Measurements from ENCODE around the gene ANKRD28.

Gene ANKRD28

GRCh38 chr3:15805756-15806266, 8.0 kb upstream of the ANKRD28 start:
- Histone ChIP-seq H3K9ac (ENCODE audit: low read length) (peak overlapping the region; percentile 90), H3K27ac (ENCODE audit: low read length, poor library complexity, severe bottlenecking) (no peak overlapping the region)
- 90% methylated on average over 2 of the region's 7 CpGs for WGBS

GRCh38 chr3:15804553-15805095, 6.8 kb upstream of the ANKRD28 start:
- no peak overlapping the region for H3K4me2 ChIP-seq (ENCODE audit: low read length, poor library complexity, severe bottlenecking)
- no peak overlapping the region for H4K8ac ChIP-seq (ENCODE audit: low read length)
- no peak overlapping the region for H2BK12ac ChIP-seq (ENCODE audit: low read length in 2 of 2)
- no peak for DNase-seq
- H3K27me3 ChIP-seq (ENCODE audit: control insufficient read depth in 1 of 2, insufficient read depth in 1 of 2, low read length in 2 of 2): no peaks in the 10 kb centered on the region
- H3K14ac ChIP-seq (ENCODE audit: low read length in 2 of 2): no peak overlapping the region
- H2BK120ac ChIP-seq (ENCODE audit: low read depth, low read length): no peak overlapping the region
- H3K4me3 ChIP-seq (ENCODE audit: insufficient read depth in 1 of 2, low read depth in 1 of 2, low read length in 2 of 2): no peak overlapping the region
- H3K4me1 ChIP-seq (ENCODE audit: control insufficient read depth, insufficient read depth, low read depth, low read length): no peaks in the 10 kb centered on the region
- H3K9ac ChIP-seq (ENCODE audit: low read length): peak overlapping the region; percentile 90
- H4K91ac ChIP-seq (ENCODE audit: low read length): no peak overlapping the region
- no peak overlapping the region for H3K4ac ChIP-seq (ENCODE audit: low read depth in 1 of 2, low read length in 2 of 2)
- no peak overlapping the region for H2AFZ ChIP-seq (ENCODE audit: low read depth, low read length)
- H3K9me3 ChIP-seq (ENCODE audit: control insufficient read depth, low read length): no peaks in the 10 kb centered on the region
- H3K79me1 ChIP-seq (replicated peaks; ENCODE audit: low read length, poor library complexity, severe bottlenecking): peaks cover 11% of the 10 kb centered on the region
- no peak overlapping the region for H2BK15ac ChIP-seq (ENCODE audit: low read depth, poor library complexity, severe bottlenecking)
- no peak overlapping the region for H3K23ac ChIP-seq (ENCODE audit: low read length in 2 of 2)
- H3K18ac ChIP-seq (ENCODE audit: low read depth in 1 of 2, low read length in 2 of 2): no peak overlapping the region
- no peaks in the 10 kb centered on the region for H3K36me3 ChIP-seq (ENCODE audit: control insufficient read depth in 1 of 2, insufficient read depth in 2 of 2, low read depth in 1 of 2, low read length in 2 of 2)
- WGBS: 44% methylated on average over 1 of the region's 4 CpGs
- H2BK5ac ChIP-seq (ENCODE audit: low read depth, low read length, poor library complexity, severe bottlenecking): no peak overlapping the region
- no peak overlapping the region for H3K27ac ChIP-seq (ENCODE audit: low read length, poor library complexity, severe bottlenecking)
- H2AK5ac ChIP-seq (ENCODE audit: low read length, severe bottlenecking): no peak overlapping the region

More at GRCh38 chr3:15805756-15806266, 8.0 kb upstream of the ANKRD28 start:
- H3K36me3 ChIP-seq (ENCODE audit: control insufficient read depth in 1 of 2, insufficient read depth in 2 of 2, low read depth in 1 of 2, low read length in 2 of 2): no peaks in the 10 kb centered on the region
- DNase-seq: peak; percentile 95
- H3K27me3 ChIP-seq (ENCODE audit: control insufficient read depth in 1 of 2, insufficient read depth in 1 of 2, low read length in 2 of 2): no peaks in the 10 kb centered on the region
- H3K4me1 ChIP-seq (ENCODE audit: control insufficient read depth, insufficient read depth, low read depth, low read length): no peaks in the 10 kb centered on the region
- H3K4me3 ChIP-seq (ENCODE audit: insufficient read depth in 1 of 2, low read depth in 1 of 2, low read length in 2 of 2): no peak overlapping the region
- no peak overlapping the region for H2BK120ac ChIP-seq (ENCODE audit: low read depth, low read length)
- no peak overlapping the region for H2BK12ac ChIP-seq (ENCODE audit: low read length in 2 of 2)
- H3K14ac ChIP-seq (ENCODE audit: low read length in 2 of 2): no peak overlapping the region
- no peak overlapping the region for H3K23ac ChIP-seq (ENCODE audit: low read length in 2 of 2)
- H3K79me1 ChIP-seq (replicated peaks; ENCODE audit: low read length, poor library complexity, severe bottlenecking): peaks cover 12% of the 10 kb centered on the region
- no peak overlapping the region for H3K18ac ChIP-seq (ENCODE audit: low read depth in 1 of 2, low read length in 2 of 2)
- no peak overlapping the region for H2BK5ac ChIP-seq (ENCODE audit: low read depth, low read length, poor library complexity, severe bottlenecking)
- H2AK5ac ChIP-seq (ENCODE audit: low read length, severe bottlenecking): no peak overlapping the region
- H2BK15ac ChIP-seq (ENCODE audit: low read depth, poor library complexity, severe bottlenecking): no peak overlapping the region
- no peak overlapping the region for H4K91ac ChIP-seq (ENCODE audit: low read length)
- no peaks in the 10 kb centered on the region for H3K9me3 ChIP-seq (ENCODE audit: control insufficient read depth, low read length)
- H4K8ac ChIP-seq (ENCODE audit: low read length): no peak overlapping the region
- no peak overlapping the region for H3K4me2 ChIP-seq (ENCODE audit: low read length, poor library complexity, severe bottlenecking)
- no peak overlapping the region for H3K4ac ChIP-seq (ENCODE audit: low read depth in 1 of 2, low read length in 2 of 2)
- no peak overlapping the region for H2AFZ ChIP-seq (ENCODE audit: low read depth, low read length)

- no peak overlapping the region for H2BK120ac ChIP-seq (ENCODE audit: low read depth, low read length)
- H3K4me2 ChIP-seq (ENCODE audit: low read length, poor library complexity, severe bottlenecking): no peak overlapping the region
- H2BK15ac ChIP-seq (ENCODE audit: low read depth, poor library complexity, severe bottlenecking): no peak overlapping the region
- no peak overlapping the region for H3K27ac ChIP-seq (ENCODE audit: low read length, poor library complexity, severe bottlenecking)
- H3K27me3 ChIP-seq (ENCODE audit: control insufficient read depth in 1 of 2, insufficient read depth in 1 of 2, low read length in 2 of 2): no peaks in the 10 kb centered on the region
- no peak overlapping the region for H3K9ac ChIP-seq (ENCODE audit: low read length)
- H3K79me1 ChIP-seq (replicated peaks; ENCODE audit: low read length, poor library complexity, severe bottlenecking): peaks cover 6% of the 10 kb centered on the region
- H4K8ac ChIP-seq (ENCODE audit: low read length): no peak overlapping the region
- H3K14ac ChIP-seq (ENCODE audit: low read length in 2 of 2): no peak overlapping the region
- no peak for DNase-seq
- H3K4me1 ChIP-seq (ENCODE audit: control insufficient read depth, insufficient read depth, low read depth, low read length): no peaks in the 10 kb centered on the region
- no peak overlapping the region for H3K18ac ChIP-seq (ENCODE audit: low read depth in 1 of 2, low read length in 2 of 2)
- H4K91ac ChIP-seq (ENCODE audit: low read length): no peak overlapping the region
- no peak overlapping the region for H3K23ac ChIP-seq (ENCODE audit: low read length in 2 of 2)
- H3K9me3 ChIP-seq (ENCODE audit: control insufficient read depth, low read length): no peaks in the 10 kb centered on the region
- no CpG with 5 or more reads among the region's 2 CpGs for WGBS
- no peak overlapping the region for H2AFZ ChIP-seq (ENCODE audit: low read depth, low read length)
- H2BK5ac ChIP-seq (ENCODE audit: low read depth, low read length, poor library complexity, severe bottlenecking): no peak overlapping the region
- H3K4me3 ChIP-seq (ENCODE audit: insufficient read depth in 1 of 2, low read depth in 1 of 2, low read length in 2 of 2): no peak overlapping the region
- no peak overlapping the region for H2AK5ac ChIP-seq (ENCODE audit: low read length, severe bottlenecking)
- no peaks in the 10 kb centered on the region for H3K36me3 ChIP-seq (ENCODE audit: control insufficient read depth in 1 of 2, insufficient read depth in 2 of 2, low read depth in 1 of 2, low read length in 2 of 2)
- H2BK12ac ChIP-seq (ENCODE audit: low read length in 2 of 2): no peak overlapping the region
- H3K4ac ChIP-seq (ENCODE audit: low read depth in 1 of 2, low read length in 2 of 2): no peak overlapping the region
Measured at GRCh38 chr3:15803921-15804320, 6.1 kb upstream of the ANKRD28 start.

- Histone ChIP-seq H2AFZ (ENCODE audit: low read depth, low read length) (no peak overlapping the region), H3K4me1 (ENCODE audit: control insufficient read depth, insufficient read depth, low read depth, low read length) (no peaks in the 10 kb centered on the region), H3K23ac (ENCODE audit: low read length in 2 of 2) (no peak overlapping the region), H3K36me3 (ENCODE audit: control insufficient read depth in 1 of 2, insufficient read depth in 2 of 2, low read depth in 1 of 2, low read length in 2 of 2) (no peaks in the 10 kb centered on the region), H3K9me3 (ENCODE audit: control insufficient read depth, low read length) (no peaks in the 10 kb centered on the region), H4K8ac (ENCODE audit: low read length) (no peak overlapping the region), H3K18ac (ENCODE audit: low read depth in 1 of 2, low read length in 2 of 2) (no peak overlapping the region), H2BK5ac (ENCODE audit: low read depth, low read length, poor library complexity, severe bottlenecking) (no peak overlapping the region), H3K4ac (ENCODE audit: low read depth in 1 of 2, low read length in 2 of 2) (no peak overlapping the region), H2BK15ac (ENCODE audit: low read depth, poor library complexity, severe bottlenecking) (no peak overlapping the region), H3K4me3 (ENCODE audit: insufficient read depth in 1 of 2, low read depth in 1 of 2, low read length in 2 of 2) (no peak overlapping the region), H4K91ac (ENCODE audit: low read length) (no peak overlapping the region), H2AK5ac (ENCODE audit: low read length, severe bottlenecking) (no peak overlapping the region), H2BK120ac (ENCODE audit: low read depth, low read length) (no peak overlapping the region), H2BK12ac (ENCODE audit: low read length in 2 of 2) (no peak overlapping the region), H3K79me1 (replicated peaks; ENCODE audit: low read length, poor library complexity, severe bottlenecking) (no peaks in the 10 kb centered on the region), H3K27me3 (ENCODE audit: control insufficient read depth in 1 of 2, insufficient read depth in 1 of 2, low read length in 2 of 2) (no peaks in the 10 kb centered on the region), H3K14ac (ENCODE audit: low read length in 2 of 2) (no peak overlapping the region), H3K4me2 (ENCODE audit: low read length, poor library complexity, severe bottlenecking) (no peak overlapping the region), H3K9ac (ENCODE audit: low read length) (no peak overlapping the region), H3K27ac (ENCODE audit: low read length, poor library complexity, severe bottlenecking) (no peak overlapping the region)
- DNase-seq: no peak
- no CpG with 5 or more reads among the region's 3 CpGs for WGBS
Measured at GRCh38 chr3:15801298-15801697, 3.5 kb upstream of the ANKRD28 start.

Data from mesenchymal stem cell (in vitro differentiated cells and primary cell).